Lower lobe of right lung (tissue), 2 donors: ENCODE data around the gene FSTL1. TPM values are rescaled to one million over a fixed set of nuclear protein-coding genes. Genes with fewer than 3 reads are reported as not detected.

Experiments
- ATAC-seq, 2 donors: fragments of 200-7000 bp; cut with Tn5 transposase; one replicate each; pipeline ENCODE4 v1.9.1; 2020 to 2022; ENCODE audit warnings: mild to moderate bottlenecking in 2 of 2, moderate library complexity in 2 of 2
- DNase-seq: peaks from one replicate; pipeline ENCODE4 v3.0.0-alpha.2; 2020
- H3K27ac ChIP-seq: fragments of 200-600 bp; one replicate; pipeline ENCODE4 v1.8.0; 2022
- H3K27me3 ChIP-seq: fragments of 200-600 bp; one replicate; pipeline ENCODE4 v1.8.0; 2022; ENCODE audit warnings: low read depth
- H3K36me3 ChIP-seq: fragments of 200-600 bp; one replicate; pipeline ENCODE4 v1.8.0; 2022; ENCODE audit warnings: mild to moderate bottlenecking
- H3K4me1 ChIP-seq: fragments of 200-600 bp; one replicate; pipeline ENCODE4 v1.8.0; 2022
- H3K4me3 ChIP-seq: fragments of 200-600 bp; one replicate; pipeline ENCODE4 v1.8.0; 2022; ENCODE audit warnings: mild to moderate bottlenecking
- H3K9me3 ChIP-seq: fragments of 200-600 bp; one replicate; pipeline ENCODE4 v1.8.0; 2022
- intact Hi-C: fragments of 100-400 bp; cut with DNase I; formaldehyde crosslinking; loops from one replicate; pipeline ENCODE4 v1.11.0; 2022
- total RNA-seq: library from RNA; stranded (reverse); fragmentation: NEBNext Ultra II Directional; extraction: Animal tissue kit (Norgen Biotek cat#: 25700); gene quantifications from one replicate; pipeline ENCODE4 v1.2.1, GENCODE V29; 2021
- TF ChIP-seq, protein P1 (sequence below): fragments of 200-600 bp; IDR thresholded peaks from one replicate; pipeline ENCODE4 v1.8.0; 2022; ENCODE audit warnings: antibody characterized with exemption, mild to moderate bottlenecking
- donor health status: DM: no; HTN: yes; CAD: no; lungs with severe emphysema.

The FSTL1 gene
- total RNA-seq, 1 donor from 2014 or later = 233 TPM

GRCh38 chr3:120468635-120469295, 18.0 kb upstream of the FSTL1 start:
- H3K27ac ChIP-seq = no peak overlapping the region
- TF ChIP-seq, protein P1, sequence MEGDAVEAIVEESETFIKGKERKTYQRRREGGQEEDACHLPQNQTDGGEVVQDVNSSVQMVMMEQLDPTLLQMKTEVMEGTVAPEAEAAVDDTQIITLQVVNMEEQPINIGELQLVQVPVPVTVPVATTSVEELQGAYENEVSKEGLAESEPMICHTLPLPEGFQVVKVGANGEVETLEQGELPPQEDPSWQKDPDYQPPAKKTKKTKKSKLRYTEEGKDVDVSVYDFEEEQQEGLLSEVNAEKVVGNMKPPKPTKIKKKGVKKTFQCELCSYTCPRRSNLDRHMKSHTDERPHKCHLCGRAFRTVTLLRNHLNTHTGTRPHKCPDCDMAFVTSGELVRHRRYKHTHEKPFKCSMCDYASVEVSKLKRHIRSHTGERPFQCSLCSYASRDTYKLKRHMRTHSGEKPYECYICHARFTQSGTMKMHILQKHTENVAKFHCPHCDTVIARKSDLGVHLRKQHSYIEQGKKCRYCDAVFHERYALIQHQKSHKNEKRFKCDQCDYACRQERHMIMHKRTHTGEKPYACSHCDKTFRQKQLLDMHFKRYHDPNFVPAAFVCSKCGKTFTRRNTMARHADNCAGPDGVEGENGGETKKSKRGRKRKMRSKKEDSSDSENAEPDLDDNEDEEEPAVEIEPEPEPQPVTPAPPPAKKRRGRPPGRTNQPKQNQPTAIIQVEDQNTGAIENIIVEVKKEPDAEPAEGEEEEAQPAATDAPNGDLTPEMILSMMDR = no peak
- no peak for ATAC-seq
- no peaks in the 10 kb centered on the region for H3K9me3 ChIP-seq
- no peaks in the 10 kb centered on the region for H3K36me3 ChIP-seq
- no peaks in the 10 kb centered on the region for H3K4me1 ChIP-seq
- H3K4me3 ChIP-seq = no peak overlapping the region
- H3K27me3 ChIP-seq = no peaks in the 10 kb centered on the region
- no peak for DNase-seq
- intact Hi-C loops = no loop called here

- H3K36me3 ChIP-seq = no peaks in the 10 kb centered on the region
- no peaks in the 10 kb centered on the region for H3K4me1 ChIP-seq
- no peak overlapping the region for H3K4me3 ChIP-seq
- H3K27ac ChIP-seq = no peak overlapping the region
- no peak for DNase-seq
- no peak for ATAC-seq
- TF ChIP-seq, protein P1 = no peak
- H3K9me3 ChIP-seq = no peaks in the 10 kb centered on the region
- intact Hi-C loops = no loop called here
- H3K27me3 ChIP-seq = no peaks in the 10 kb centered on the region
Measured at GRCh38 chr3:120462409-120462959, 11.7 kb upstream of the FSTL1 start.

DNA sequence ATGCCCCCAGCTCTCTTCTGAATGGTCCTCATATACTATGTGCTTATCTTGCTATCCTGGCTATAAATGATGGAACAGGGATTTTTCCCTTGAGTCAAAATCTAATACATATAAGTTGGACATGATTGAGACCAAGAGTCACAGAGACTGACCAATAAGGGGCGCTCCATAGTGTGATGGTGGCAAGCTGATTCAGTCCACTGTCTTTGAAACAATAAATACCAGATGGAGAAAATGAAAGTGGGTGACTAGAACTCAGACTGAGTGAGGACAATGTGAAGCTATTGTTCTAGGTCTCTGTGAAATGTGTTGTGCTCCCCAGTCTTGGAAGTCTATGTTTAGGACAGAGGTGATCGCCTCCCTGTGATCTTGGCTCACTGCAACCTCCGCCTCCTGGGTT, 10.6 kb upstream of the FSTL1 start:
- TF ChIP-seq, protein P1 = no peak
- DNase-seq = no peak

GRCh38 chr3:120460862-120461261, 10.1 kb upstream of the FSTL1 start:
- TF ChIP-seq, protein P1 = no peak
- H3K4me1 ChIP-seq = no peaks in the 10 kb centered on the region
- H3K27me3 ChIP-seq = no peaks in the 10 kb centered on the region
- no peak for DNase-seq
- intact Hi-C loops = no loop called here
- H3K9me3 ChIP-seq = no peaks in the 10 kb centered on the region
- no peak for ATAC-seq
- no peaks in the 10 kb centered on the region for H3K36me3 ChIP-seq
- no peak overlapping the region for H3K27ac ChIP-seq
- H3K4me3 ChIP-seq = no peak overlapping the region

More for the DNA sequence above, 10.6 kb upstream of the FSTL1 start:
- no peak for ATAC-seq
- Histone ChIP-seq H3K36me3 (no peaks in the 10 kb centered on the region), H3K27me3 (no peaks in the 10 kb centered on the region), H3K27ac (no peak overlapping the region), H3K9me3 (no peaks in the 10 kb centered on the region), H3K4me3 (no peak overlapping the region), H3K4me1 (no peaks in the 10 kb centered on the region)
- intact Hi-C loops = no loop called here

GRCh38 chr3:120460181-120460790, 9.5 kb upstream of the FSTL1 start:
- Histone ChIP-seq H3K27ac (no peak overlapping the region), H3K9me3 (no peaks in the 10 kb centered on the region), H3K4me1 (no peaks in the 10 kb centered on the region), H3K36me3 (no peaks in the 10 kb centered on the region), H3K27me3 (no peaks in the 10 kb centered on the region), H3K4me3 (no peak overlapping the region)
- intact Hi-C loops = no loop called here
- DNase-seq (no peak), ATAC-seq (no peak)
- TF ChIP-seq, protein P1 = no peak
